Erythroblast (primary cell): ENCODE measurements around the gene WIPF2.

Experiments
- DNase-seq, 2 experiments: peaks; one replicate each; lab custom pipeline; 2025; lab: John Stamatoyannopoulos, UW
- GATA1 ChIP-seq: IDR thresholded peaks from 2 replicates; pipeline ENCODE4 v1.6.1; 2011; ENCODE audit warnings: low read depth, mild to moderate bottlenecking, control low read depth, low read length, moderate library complexity
- POLR2A ChIP-seq: IDR thresholded peaks from 2 replicates; pipeline ENCODE4 v1.6.1; 2011; ENCODE audit warnings: mild to moderate bottlenecking, low read length

The WIPF2 gene

DNA sequence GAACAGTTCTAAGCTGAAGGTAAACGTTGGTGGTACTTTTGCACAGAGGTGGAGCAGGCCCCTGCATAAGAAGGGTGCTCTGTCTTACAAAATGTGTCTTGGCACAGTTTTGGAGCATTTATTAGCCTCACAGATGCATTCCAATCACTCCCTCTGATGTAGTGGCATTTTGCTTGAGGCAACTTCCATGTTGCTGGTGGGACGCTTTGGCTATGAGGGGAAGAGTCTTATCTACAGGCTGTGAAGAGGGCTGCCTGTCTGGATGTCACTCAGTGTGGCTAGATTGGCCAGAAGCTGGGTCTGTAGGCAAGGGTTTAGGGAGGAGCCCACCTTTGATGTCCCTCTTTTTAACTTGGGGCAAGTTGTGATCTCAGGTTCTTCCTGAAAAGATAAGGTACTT, 87.3 kb downstream of the WIPF2 start:
- DNase-seq = peak; percentile 39 to 40
- TF ChIP-seq GATA1 (no peak), POLR2A (peak; percentile 15)

DNA sequence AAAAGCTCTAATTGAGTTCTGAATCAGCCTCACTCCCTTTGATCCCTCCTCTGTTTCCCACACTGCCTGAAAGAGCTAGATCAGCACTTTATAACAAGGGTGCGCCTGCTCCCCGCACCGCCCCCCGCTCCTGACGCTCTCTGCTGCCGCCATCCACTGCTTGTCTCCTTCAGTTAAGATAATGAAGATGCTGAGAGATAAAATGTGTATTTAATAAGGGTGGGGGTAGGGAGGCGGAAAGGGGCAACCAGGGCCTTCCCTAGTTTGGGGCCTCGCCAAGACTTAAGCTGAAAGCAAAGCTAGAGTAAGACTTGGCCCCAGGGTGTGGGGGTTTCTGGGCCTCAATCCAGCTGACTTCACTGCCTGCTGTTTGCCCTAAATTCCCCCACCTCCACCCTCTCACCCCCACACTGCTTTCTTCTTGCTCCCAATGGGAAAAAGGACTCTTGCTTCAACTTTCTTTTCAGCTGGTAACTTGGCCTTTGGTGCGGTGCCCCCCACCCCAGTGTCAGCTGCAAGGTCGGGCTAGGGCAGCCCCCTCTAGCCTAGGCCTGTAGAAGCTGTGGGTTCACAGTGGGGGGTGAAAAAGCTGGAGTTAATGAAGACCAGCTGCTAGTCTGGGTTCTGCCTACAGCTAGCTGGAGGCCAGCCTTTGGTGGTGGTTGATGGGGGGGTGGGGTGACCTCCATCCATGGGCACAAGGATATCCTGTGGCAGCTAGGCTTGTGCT, 88.1 kb downstream of the WIPF2 start:
- peak; percentile 56 to 74 for DNase-seq
- TF ChIP-seq GATA1 = no peak
- no peak for TF ChIP-seq POLR2A

DNA sequence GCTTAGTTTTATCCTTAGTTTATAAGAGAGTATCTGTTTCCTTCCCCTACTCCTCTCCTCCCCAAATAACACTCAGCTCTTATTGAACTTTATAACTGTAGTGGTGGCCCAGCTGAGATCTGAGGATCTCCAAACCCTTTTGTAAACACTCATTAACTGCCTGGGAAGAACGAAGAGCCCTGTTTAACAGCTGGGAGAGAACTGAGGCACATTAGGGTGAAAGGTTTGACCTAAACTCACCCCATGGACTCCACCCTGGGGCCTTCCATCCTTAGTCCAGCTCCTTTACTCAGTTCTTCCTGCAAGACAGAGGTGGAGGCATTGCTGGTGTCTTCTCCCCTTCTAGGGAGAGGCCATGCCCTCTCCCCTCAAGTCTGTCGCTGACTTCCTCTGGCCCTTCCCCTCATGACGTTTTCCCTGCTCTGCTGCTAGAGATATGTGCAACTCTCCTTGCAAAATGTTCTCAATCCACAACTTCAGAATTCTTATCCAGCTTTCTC, 88.7 kb downstream of the WIPF2 start:
- DNase-seq = peak; percentile 51 to 54
- TF ChIP-seq POLR2A = no peak
- TF ChIP-seq GATA1 = no peak

DNA sequence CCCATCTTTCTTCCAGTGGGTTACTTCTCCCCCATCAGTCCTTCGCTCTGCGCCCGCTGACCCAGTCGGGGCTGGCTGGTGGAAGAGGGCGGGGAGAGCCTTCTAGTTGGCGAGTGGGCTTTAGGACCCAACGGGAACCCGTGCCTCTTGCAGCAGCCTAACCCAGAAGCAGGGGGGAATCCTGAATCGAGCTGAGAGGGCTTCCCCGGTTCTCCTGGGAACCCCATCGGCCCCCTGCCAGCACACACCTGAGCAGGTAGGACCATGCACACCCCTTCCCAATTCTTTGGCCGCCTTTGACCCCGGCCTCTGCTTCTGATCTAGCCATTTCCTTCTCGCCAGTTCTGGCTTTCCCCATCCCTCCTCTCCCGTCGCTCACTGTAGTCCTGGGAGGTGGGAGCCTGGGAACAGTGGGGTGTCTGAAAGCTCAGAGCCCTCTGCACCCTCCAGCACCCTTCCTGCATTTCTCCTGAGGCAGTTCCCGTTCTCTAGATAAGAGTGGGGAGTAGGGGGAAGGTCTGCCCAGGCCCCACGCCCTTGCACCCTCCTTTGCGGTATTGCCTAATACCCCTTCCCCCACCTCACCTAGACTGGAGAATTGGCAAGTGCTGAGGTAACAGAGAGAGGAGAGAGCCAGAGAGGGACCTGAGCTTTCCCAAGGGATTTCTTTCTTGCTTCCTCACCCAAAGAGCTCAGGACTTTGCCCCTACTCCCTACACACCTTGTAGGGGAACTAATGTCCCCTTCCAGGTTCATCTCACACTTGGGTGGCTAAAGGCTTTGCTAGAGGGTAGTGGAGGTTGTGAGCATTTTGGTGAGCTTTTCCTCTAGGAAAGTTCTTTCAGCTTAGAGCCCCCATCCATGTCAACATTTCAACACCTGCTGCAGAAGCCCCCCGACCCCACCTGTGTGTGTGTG, 90.2 kb downstream of the WIPF2 start, which contains the start of gene RARA:
TSS of gene RARA (plus strand) at position 150 of the 918 bp plus-strand sequence. CDS start 22,039 bp downstream, outside the sequence.
- no peak for TF ChIP-seq GATA1
- TF ChIP-seq POLR2A = peak; percentile 7
- peak; percentile 65 to 67 for DNase-seq

DNA sequence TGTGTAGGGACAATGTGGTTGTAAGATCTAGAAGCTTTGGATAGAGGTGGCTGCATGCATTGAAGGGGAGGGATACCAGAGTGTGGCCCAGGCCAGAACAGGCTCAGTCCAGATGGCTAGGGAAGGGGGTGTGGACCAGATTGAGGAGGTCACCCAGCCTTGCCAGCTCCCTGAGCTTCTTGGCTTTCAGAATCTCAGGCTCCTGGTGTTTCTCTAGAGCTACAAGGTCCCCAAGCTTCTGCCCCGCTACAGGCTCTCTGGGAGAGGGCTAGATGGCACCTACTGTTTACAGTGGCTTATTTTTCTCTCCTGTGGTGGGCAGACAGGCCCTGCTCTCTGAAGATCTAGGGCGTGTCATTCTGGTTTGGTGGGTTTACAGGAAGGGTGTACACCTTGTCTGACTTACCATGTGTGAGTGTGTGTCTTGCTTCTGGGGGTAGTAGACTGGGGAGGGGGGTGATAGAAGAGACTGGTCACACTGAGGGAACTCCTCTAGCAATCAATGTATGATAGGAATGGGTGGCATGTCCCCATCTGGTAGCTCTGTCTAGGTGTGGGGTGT, 90.9 kb downstream of the WIPF2 start:
- DNase-seq = no peak
- TF ChIP-seq POLR2A = no peak

DNA sequence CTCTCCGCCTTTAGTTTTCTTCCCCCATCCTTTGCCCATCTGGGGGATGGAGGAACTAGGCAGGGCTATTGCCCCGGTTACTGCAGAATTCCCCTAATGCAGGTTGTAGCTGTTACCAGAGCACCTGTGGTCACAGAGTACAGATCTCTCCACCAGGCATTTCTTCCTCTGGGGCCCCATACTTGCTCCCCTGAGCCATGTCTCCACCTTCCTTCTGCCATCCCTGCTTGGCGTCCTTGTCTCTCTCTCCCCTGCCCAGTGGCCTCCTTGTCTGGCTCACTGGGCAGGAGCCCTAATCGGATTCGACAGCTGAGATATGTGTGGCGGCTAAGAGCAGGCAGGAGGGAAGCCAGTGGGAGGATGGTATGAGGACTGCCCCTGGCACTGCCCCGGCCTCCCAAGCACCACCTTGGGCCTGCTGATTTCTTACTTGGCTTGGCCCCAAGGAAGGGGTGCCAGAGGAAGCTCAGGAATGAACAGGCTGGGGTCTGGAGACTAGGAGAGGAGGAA, 91.8 kb downstream of the WIPF2 start:
- TF ChIP-seq POLR2A (no peak), GATA1 (no peak)
- DNase-seq = no peak

DNA sequence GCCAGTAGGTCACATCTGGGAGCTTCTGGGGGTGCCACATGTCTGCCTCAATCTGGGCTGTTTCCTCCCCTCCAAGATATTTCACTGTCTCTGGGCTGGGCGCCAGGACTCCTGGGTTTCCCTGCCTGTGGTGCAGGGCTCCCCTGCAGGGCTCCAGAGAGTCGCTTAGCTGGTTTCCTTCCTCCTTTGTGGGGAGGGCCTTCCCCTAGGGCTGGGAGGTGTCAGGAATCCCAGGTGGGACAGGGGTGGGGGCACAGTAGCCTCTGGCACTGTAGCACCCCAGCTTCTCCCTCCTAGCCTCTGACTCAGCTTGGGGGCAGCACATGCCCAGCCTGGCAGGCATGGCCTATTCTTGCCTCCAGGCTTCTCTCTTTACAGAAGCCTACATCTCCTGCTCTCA, 92.5 kb downstream of the WIPF2 start:
- TF ChIP-seq POLR2A = no peak
- TF ChIP-seq GATA1 = no peak
- DNase-seq = peak in 1 of 2 experiments; percentile 20

DNA sequence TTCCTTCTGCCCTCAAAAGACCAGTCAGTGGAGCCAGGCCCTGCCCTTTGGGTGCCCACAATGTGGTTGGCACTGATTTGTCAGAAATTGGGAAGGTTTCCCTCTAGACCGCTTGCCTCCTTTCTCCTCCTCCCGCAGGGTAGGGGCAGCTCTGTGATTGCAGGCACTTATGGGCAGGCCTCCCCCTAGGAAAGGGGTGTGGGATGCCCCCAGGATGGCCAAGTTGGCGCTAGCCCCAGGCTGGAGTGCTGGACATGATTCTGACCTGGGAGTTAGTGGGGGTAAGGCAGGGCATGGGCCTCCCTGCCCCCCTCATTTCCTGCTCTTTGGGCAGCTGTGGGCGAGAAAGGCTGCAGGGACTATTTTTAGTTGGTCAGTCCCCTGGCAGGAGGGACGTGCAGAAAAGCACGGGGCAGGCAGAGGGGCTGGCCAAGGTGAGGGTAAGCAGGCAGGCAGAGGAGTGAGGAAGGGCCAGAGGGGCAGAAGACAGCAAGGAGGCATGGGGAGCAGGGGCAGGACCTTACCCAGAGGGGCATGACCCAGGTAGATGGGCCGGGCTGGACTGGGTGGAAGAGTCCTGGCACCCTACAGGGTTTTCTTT, 93.1 kb downstream of the WIPF2 start:
- DNase-seq = no peak
- TF ChIP-seq GATA1 (no peak), POLR2A (no peak)

DNA sequence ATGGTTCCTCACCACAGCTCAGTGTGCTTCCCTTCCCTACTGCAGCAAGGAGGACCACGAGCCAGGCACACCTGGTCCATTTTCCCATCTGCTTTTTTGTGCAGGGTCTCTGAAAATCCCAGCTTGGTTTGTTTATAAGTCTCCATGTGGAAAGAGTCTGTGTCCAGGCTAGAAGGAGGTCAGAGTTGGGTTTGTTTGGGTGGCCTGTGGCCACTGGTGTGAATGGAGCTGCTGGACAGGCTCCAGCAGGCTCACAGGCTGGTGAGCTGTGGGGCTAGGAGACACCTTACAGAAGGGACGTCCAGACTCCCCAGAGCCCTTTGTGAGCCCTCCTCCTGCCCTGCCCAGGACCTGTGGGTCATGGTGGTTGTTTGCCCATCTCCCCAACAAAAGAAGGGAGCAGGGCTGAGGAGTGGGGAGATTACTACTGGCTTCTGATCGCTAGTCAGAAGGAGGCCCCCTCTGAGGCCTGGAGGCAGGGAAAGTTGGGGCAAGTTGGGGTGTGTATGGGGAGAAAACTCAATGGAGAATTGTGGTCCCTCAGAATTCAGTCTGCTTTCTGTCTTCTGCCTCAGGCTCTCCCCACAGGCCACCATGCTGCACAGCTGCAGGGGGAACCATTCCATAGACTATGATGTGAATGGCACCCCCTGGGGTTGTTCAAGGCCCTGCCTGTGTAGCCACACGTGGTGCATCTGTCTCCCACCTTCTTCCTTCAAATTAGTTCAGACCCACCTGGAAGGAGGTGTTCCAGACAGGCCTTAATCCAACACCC, 94.0 kb downstream of the WIPF2 start:
- no peak for DNase-seq
- TF ChIP-seq POLR2A = no peak
- TF ChIP-seq GATA1 = no peak

DNA sequence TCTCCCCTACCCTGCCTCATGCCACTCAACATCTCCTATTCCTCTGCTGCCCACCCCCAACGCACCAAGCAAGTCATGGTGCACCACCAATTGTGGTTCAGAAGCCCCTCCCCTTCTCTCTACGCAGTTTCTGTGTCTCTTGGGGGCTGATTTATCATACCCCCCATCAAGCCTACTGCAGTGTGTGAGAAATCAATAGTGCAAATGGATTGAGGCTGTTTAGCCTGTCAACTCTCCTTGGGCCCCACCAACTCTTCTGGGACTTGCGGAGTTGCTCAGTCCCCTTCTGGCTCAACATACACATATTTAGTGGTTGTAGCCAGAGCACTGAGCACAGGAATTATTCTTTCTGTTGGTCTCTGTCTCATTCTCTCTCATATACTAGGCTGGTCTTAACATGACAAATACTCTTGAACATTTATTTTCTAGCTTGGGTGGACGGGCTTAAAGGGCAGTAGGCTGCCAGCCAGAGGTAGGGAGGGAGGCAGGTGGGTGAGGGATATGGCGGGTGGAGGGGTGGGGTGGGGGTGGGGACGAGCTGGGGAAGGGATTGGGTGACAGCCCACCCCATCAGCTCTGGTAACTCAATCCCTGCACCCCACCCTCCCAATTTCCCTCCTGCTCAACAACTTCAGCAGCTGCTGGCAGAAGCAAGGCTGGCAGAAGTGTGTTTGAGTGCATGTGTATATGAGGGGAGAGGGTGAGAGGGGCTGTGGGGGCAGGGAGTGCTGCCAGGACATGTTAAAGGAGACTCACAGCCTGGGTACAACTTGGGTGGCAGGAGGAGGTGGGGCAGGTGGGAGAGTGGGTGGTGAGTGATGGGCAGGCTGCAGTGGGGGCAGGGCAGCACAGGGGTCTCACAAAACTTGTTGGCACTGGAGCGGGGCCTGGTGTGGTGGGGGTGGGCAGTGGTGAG, 94.8 kb downstream of the WIPF2 start:
- no peak for DNase-seq
- TF ChIP-seq GATA1 (no peak), POLR2A (no peak)

DNA sequence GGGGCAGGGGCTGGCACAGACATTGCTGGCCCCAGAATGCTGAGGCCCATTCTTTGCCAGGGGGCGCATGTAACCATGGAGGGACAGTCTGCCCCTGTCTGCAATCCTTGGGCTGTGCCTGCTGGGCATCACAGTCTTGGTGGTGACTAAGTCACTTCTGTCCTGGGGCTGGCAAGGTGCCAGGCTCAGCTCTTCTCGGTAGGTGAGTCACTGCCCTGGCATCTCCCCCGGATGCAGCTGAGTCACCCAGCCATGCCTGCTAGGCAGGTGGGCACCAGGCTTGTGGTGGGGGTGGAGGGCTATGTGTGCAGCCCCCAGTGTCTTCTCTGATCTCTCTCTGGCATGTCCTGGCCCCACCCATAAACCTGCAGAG, 95.5 kb downstream of the WIPF2 start:
- TF ChIP-seq POLR2A = no peak
- no peak for TF ChIP-seq GATA1
- peak; percentile 74 to 87 for DNase-seq
